Ishikawa (cell line): ENCODE measurements around the gene CHN1.

ENCODE experiments used
- EGR1 ChIP-seq: IDR thresholded peaks from 2 replicates; pipeline ENCODE4 v1.6.1; 2012
- RAD21 ChIP-seq: IDR thresholded peaks from 2 replicates; pipeline ENCODE4 v1.6.1; 2012; ENCODE audit warnings: low read depth

GRCh38 chr2:174784909-174785308 lies 220.3 kb downstream of the CHN1 start:
- TF ChIP-seq EGR1: no peak
- TF ChIP-seq RAD21: no peak
